Activated CD4-positive, alpha-beta T cell treated with anti-CD3 and anti-CD28 coated beads, Interleukin-2, amount 50 U/mL, for 1 hour (primary cell): ENCODE data around the gene YPEL4.
"Not testable (repeated sequence)": the region's sequence is repeated elsewhere in the genome, so short reads cannot be mapped to it uniquely, and the experiment has no call there.

Experiments used
- DNase-seq: peaks from one replicate; pipeline ENCODE4 v3.0.0-alpha.2; 2020

The YPEL4 gene

GRCh38 chr11:57649826-57650738 is at the start of gene YPEL4:
YPEL4 (minus strand) TSS chr11:57649912; CDS start chr11:57647107, 2,805 bp downstream.
- DNase-seq = peak; percentile 69

GRCh38 chr11:57698843-57699365 is 49.2 kb upstream of the YPEL4 start:
- no peak for DNase-seq

GRCh38 chr11:57690474-57690873 is 40.8 kb upstream of the YPEL4 start:
- not testable (repeated sequence) for DNase-seq

- no peak for DNase-seq
These were observed 31.5 kb upstream of the YPEL4 start for GRCh38 chr11:57681168-57681567.

GRCh38 chr11:57680552-57680874 is 30.8 kb upstream of the YPEL4 start:
- DNase-seq = no peak

GRCh38 chr11:57679396-57679795 is 29.7 kb upstream of the YPEL4 start:
- no peak for DNase-seq

GRCh38 chr11:57675176-57675941 is 25.6 kb upstream of the YPEL4 start:
- no peak for DNase-seq

GRCh38 chr11:57674251-57674650 is 24.5 kb upstream of the YPEL4 start:
- no peak for DNase-seq

GRCh38 chr11:57668434-57668782 is 18.7 kb upstream of the YPEL4 start:
- DNase-seq = peak; percentile 26

- DNase-seq = peak; percentile 99
These were observed 18.2 kb upstream of the YPEL4 start, which contains the start of gene ZDHHC5 for GRCh38 chr11:57667736-57668433. ZDHHC5 (plus strand) TSS chr11:57668114; CDS start chr11:57673091, 4,977 bp downstream.

GRCh38 chr11:57667117-57667735 is 17.5 kb upstream of the YPEL4 start:
- peak; percentile 88 for DNase-seq

GRCh38 chr11:57663975-57664374 is 14.3 kb upstream of the YPEL4 start:
- no peak for DNase-seq

- DNase-seq = no peak
These were observed 13.2 kb upstream of the YPEL4 start for GRCh38 chr11:57662893-57663292.

- DNase-seq = no peak
These were observed 10.0 kb upstream of the YPEL4 start for GRCh38 chr11:57659669-57660068.

GRCh38 chr11:57658023-57658361 is 8.3 kb upstream of the YPEL4 start:
- no peak for DNase-seq

GRCh38 chr11:57657194-57658022 is 7.7 kb upstream of the YPEL4 start, which contains the start of gene CLP1:
CLP1 (plus strand) TSS chr11:57657762; CDS start chr11:57659477, 1,715 bp downstream.
- peak; percentile 99 for DNase-seq

- DNase-seq = no peak
These were observed 7.1 kb upstream of the YPEL4 start for GRCh38 chr11:57656885-57657193.

- no peak for DNase-seq
These were observed 3.5 kb upstream of the YPEL4 start for GRCh38 chr11:57653163-57653562.

GRCh38 chr11:57652662-57653061 is 3.0 kb upstream of the YPEL4 start:
- no peak for DNase-seq

GRCh38 chr11:57652230-57652629 is 2.5 kb upstream of the YPEL4 start:
- not testable (repeated sequence) for DNase-seq

GRCh38 chr11:57651408-57651807 is 1.7 kb upstream of the YPEL4 start:
- DNase-seq = no peak

GRCh38 chr11:57650739-57651090 is 1.0 kb upstream of the YPEL4 start:
- DNase-seq = no peak
